ENCODE results near the gene EVC.

The EVC gene

GRCh38 chr4:5735463-5735862 lies 24.5 kb downstream of the EVC start:
- no peak for DNase-seq

- no peak for DNase-seq
Observed at GRCh38 chr4:5738061-5738460, 27.1 kb downstream of the EVC start.

- no peak for DNase-seq
Observed at GRCh38 chr4:5742388-5742787, 31.4 kb downstream of the EVC start.

- DNase-seq = no peak
Observed at GRCh38 chr4:5742968-5743367, 32.0 kb downstream of the EVC start.

GRCh38 chr4:5746250-5746649 lies 35.2 kb downstream of the EVC start:
- no peak for DNase-seq

- no peak for DNase-seq
Observed at GRCh38 chr4:5746829-5747737, 36.1 kb downstream of the EVC start.

GRCh38 chr4:5747738-5748375 lies 36.9 kb downstream of the EVC start:
- DNase-seq = no peak

- DNase-seq = no peak
Observed at GRCh38 chr4:5749568-5749967, 38.6 kb downstream of the EVC start.

GRCh38 chr4:5750052-5750945 lies 39.3 kb downstream of the EVC start:
- DNase-seq = no peak

- no peak for DNase-seq
Observed at GRCh38 chr4:5750946-5751665, 40.1 kb downstream of the EVC start.

- DNase-seq = no peak
Observed at GRCh38 chr4:5751666-5752375, 40.8 kb downstream of the EVC start.

GRCh38 chr4:5752376-5753184 lies 41.6 kb downstream of the EVC start:
- DNase-seq = no peak

- no peak for DNase-seq
Observed at GRCh38 chr4:5753366-5753765, 42.4 kb downstream of the EVC start.

- DNase-seq = no peak
Observed at GRCh38 chr4:5753766-5754528, 42.9 kb downstream of the EVC start.

- no peak for DNase-seq
Observed at GRCh38 chr4:5754529-5754881, 43.5 kb downstream of the EVC start.

GRCh38 chr4:5755161-5755560 lies 44.2 kb downstream of the EVC start:
- no peak for DNase-seq

GRCh38 chr4:5755679-5756078 lies 44.7 kb downstream of the EVC start:
- no peak for DNase-seq

- DNase-seq = no peak
Observed at GRCh38 chr4:5756271-5756670, 45.3 kb downstream of the EVC start.

GRCh38 chr4:5757091-5757490 lies 46.1 kb downstream of the EVC start:
- DNase-seq = no peak

GRCh38 chr4:5757536-5757935 lies 46.5 kb downstream of the EVC start:
- DNase-seq = no peak
